ENCODE data around the gene AGBL1. TPM values are rescaled to one million over a fixed set of nuclear protein-coding genes. Genes with fewer than 3 reads are reported as not detected.

The AGBL1 gene
- total RNA-seq, 1 donor from 2014 or later = 0.76 TPM

DNA sequence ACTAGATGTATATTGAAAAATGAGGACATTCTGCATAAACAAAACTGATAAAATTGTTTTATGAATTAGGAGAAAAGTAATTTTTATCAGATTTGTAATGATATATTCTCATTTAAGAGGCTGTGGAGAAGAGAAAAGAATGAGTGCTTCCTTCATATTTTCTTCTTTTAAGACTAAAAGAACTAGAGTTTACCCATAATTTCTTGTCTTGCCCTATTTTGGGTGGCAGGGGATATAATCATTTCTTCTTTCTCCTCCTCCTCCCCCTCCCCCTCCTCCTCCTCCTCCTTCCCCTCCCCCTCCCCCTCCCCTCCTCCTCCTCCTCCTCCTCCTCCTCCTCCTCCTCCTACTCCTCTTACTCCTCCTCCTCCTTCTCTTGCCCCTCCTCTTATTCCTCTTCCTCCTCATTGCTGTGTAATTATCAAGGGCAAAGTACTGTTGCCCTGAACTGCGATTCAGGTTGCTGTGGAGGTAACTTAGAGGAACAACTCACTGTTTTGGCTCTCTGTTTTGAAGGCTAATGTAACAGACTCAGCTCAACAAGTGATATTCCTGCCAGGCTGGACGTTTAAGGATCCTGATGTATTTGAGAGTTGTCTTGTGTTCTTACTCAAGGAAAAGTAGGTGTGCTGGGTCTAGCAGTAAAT, 555.4 kb downstream of the AGBL1 start:
- Mint-ChIP-seq H3K36me3 (ENCODE audit: unreplicated experiment) (no peaks in the 10 kb centered on the region), H3K9me3 (ENCODE audit: unreplicated experiment) (no peaks in the 10 kb centered on the region), H3K4me3 (ENCODE audit: unreplicated experiment) (no peak overlapping the region), H3K4me1 (ENCODE audit: low read depth, unreplicated experiment) (no peaks in the 10 kb centered on the region), H3K27me3 (ENCODE audit: unreplicated experiment) (no peaks in the 10 kb centered on the region), H3K27ac (ENCODE audit: unreplicated experiment) (no peak overlapping the region)
- no peak for DNase-seq
- TF ChIP-seq, protein P1, sequence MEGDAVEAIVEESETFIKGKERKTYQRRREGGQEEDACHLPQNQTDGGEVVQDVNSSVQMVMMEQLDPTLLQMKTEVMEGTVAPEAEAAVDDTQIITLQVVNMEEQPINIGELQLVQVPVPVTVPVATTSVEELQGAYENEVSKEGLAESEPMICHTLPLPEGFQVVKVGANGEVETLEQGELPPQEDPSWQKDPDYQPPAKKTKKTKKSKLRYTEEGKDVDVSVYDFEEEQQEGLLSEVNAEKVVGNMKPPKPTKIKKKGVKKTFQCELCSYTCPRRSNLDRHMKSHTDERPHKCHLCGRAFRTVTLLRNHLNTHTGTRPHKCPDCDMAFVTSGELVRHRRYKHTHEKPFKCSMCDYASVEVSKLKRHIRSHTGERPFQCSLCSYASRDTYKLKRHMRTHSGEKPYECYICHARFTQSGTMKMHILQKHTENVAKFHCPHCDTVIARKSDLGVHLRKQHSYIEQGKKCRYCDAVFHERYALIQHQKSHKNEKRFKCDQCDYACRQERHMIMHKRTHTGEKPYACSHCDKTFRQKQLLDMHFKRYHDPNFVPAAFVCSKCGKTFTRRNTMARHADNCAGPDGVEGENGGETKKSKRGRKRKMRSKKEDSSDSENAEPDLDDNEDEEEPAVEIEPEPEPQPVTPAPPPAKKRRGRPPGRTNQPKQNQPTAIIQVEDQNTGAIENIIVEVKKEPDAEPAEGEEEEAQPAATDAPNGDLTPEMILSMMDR (IDR thresholded peaks at IDR 0.05; ENCODE audit: partially characterized antibody, unreplicated experiment) = no peak

DNA sequence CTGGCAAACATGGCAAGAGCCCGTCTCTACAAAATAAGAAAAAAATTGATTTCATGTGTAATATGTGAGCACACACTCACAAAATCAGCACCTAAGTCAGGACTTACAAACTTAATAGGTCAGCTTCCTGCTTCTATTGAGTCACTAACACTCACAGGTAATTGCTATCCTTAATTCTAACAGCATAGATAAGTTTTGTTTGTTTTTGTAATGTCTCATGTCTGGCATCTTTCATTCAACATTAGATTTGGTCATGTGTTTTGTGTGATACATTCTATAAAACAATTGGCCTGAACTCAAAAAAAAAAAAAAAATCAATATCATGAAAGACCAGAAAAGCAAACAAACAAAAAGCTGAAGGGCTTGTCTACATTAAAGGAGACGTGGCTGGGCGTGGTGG, 564.7 kb downstream of the AGBL1 start:
- DNase-seq = no peak
- Mint-ChIP-seq H3K4me1 (ENCODE audit: low read depth, unreplicated experiment) (no peaks in the 10 kb centered on the region), H3K27me3 (ENCODE audit: unreplicated experiment) (no peaks in the 10 kb centered on the region), H3K27ac (ENCODE audit: unreplicated experiment) (no peak overlapping the region), H3K9me3 (ENCODE audit: unreplicated experiment) (no peaks in the 10 kb centered on the region), H3K4me3 (ENCODE audit: unreplicated experiment) (no peak overlapping the region), H3K36me3 (ENCODE audit: unreplicated experiment) (no peaks in the 10 kb centered on the region)
- TF ChIP-seq, protein P1 (IDR thresholded peaks at IDR 0.05; ENCODE audit: partially characterized antibody, unreplicated experiment) = no peak

DNA sequence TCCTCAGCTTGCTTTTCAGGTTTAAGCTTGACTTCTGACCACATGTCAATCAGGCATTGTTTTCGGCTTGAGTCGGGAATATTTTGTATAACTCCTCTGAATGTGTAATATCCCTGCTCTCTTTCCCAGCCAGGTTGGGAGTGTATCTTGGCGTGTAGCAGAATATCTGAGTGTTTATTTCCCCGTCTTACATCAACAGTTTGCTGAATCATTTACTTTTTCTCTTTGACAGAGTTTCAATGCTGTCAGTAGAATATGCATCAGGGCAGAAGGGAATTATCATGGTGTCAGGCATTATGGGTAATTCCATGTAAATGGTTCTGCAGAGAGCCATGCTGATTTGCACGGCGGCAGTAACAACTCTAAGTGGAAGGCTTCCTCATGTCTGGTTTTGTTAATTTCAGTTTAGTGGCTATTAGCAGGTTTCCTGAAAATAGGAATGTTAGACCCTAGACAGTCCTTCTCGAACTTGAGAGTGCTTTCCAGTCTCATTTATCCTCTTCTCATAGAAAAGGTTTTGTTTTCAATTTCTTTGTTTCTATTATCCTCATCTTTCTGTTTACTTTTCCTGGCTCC, 566.3 kb downstream of the AGBL1 start:
- DNase-seq = no peak

DNA sequence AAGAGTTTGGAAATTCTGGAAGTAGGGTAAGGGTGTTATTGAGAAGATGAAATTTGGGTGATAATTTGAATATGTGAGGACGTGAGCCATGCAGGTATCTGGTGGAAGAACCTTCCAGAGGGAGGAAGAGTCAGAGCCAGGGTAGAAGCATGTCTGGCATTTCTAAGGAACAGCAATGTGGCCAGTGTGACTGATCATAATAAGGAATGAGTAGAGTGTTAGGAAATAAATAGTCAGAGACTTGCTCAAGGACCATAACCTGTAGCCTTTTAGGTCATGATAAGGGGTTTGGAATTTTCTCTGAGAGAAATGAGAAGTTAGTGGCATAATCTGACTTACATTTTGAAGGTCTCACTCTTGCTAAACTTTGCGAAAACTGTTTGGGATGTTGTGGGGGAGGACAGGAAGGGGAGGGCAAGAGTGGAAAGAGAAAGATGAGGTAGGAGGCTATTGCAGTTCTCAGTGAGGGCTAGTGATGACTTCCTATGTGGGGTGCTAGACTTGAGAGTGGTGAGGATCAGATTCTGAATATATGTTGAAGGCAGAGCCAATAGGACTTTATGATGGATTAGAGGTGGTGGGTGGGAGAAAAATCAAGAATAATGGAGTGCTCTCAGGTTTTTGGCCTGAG, 568.3 kb downstream of the AGBL1 start:
- Mint-ChIP-seq H3K4me3 (ENCODE audit: unreplicated experiment) (no peak overlapping the region), H3K36me3 (ENCODE audit: unreplicated experiment) (no peaks in the 10 kb centered on the region), H3K9me3 (ENCODE audit: unreplicated experiment) (no peaks in the 10 kb centered on the region), H3K4me1 (ENCODE audit: low read depth, unreplicated experiment) (no peaks in the 10 kb centered on the region), H3K27me3 (ENCODE audit: unreplicated experiment) (no peaks in the 10 kb centered on the region), H3K27ac (ENCODE audit: unreplicated experiment) (no peak overlapping the region)
- DNase-seq = no peak
- TF ChIP-seq, protein P1 (IDR thresholded peaks at IDR 0.05; ENCODE audit: partially characterized antibody, unreplicated experiment) = no peak

More for the DNA sequence above, 566.3 kb downstream of the AGBL1 start:
- Mint-ChIP-seq H3K9me3 (ENCODE audit: unreplicated experiment) (no peaks in the 10 kb centered on the region), H3K4me1 (ENCODE audit: low read depth, unreplicated experiment) (no peaks in the 10 kb centered on the region), H3K27ac (ENCODE audit: unreplicated experiment) (no peak overlapping the region), H3K27me3 (ENCODE audit: unreplicated experiment) (no peaks in the 10 kb centered on the region), H3K4me3 (ENCODE audit: unreplicated experiment) (no peak overlapping the region), H3K36me3 (ENCODE audit: unreplicated experiment) (no peaks in the 10 kb centered on the region)
- TF ChIP-seq, protein P1 (IDR thresholded peaks at IDR 0.05; ENCODE audit: partially characterized antibody, unreplicated experiment) = no peak

DNA sequence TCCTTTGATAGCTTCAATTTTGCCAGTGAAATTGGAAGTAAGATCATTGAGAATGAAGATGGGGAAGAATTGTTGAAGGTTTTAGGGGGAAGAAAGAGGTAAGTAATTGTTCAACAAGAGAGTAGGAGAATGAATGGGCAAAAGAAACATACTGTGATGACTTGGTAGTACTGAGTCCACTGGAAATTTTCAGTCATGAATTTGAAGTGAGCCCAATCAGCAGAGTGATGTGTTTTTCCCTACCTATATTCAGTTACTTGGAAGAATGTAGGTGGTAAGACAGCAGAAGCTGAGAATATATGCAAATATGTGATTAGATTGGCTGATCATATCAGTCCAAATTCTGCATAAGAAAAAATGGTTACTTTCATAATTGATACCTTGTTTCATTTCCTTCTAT, 569.6 kb downstream of the AGBL1 start:
- Mint-ChIP-seq H3K27ac (ENCODE audit: unreplicated experiment) (no peak overlapping the region), H3K9me3 (ENCODE audit: unreplicated experiment) (no peaks in the 10 kb centered on the region), H3K36me3 (ENCODE audit: unreplicated experiment) (no peaks in the 10 kb centered on the region), H3K27me3 (ENCODE audit: unreplicated experiment) (no peaks in the 10 kb centered on the region), H3K4me3 (ENCODE audit: unreplicated experiment) (no peak overlapping the region), H3K4me1 (ENCODE audit: low read depth, unreplicated experiment) (no peaks in the 10 kb centered on the region)
- TF ChIP-seq, protein P1 (IDR thresholded peaks at IDR 0.05; ENCODE audit: partially characterized antibody, unreplicated experiment) = no peak
- DNase-seq = no peak
